Left renal pelvis (tissue), 4 donors: ENCODE data around the gene GIT2. TPM values are rescaled to one million over a fixed set of nuclear protein-coding genes. Genes with fewer than 3 reads are reported as not detected.
"Not testable (repeated sequence)": the region's sequence is repeated elsewhere in the genome, so short reads cannot be mapped to it uniquely, and the experiment has no call there.

Experiments used
- DNase-seq, 4 donors: peaks; one replicate each; pipeline ENCODE4 v3.0.0-alpha.2; 2013; ENCODE audit warnings: low read depth in 4 of 4, low spot score in 3 of 4
- polyA plus RNA-seq, 4 donors: library from polyadenylated mRNA; unstranded; fragments of 120-200 nt; gene quantifications; one replicate each; pipeline ENCODE4 v1.2.1, GENCODE V29; 2013; ENCODE audit not compliant: insufficient read length in 4 of 4

The GIT2 gene
- polyA plus RNA-seq, 4 donors: 35.2 to 48.1 (median 40.1) TPM

DNA sequence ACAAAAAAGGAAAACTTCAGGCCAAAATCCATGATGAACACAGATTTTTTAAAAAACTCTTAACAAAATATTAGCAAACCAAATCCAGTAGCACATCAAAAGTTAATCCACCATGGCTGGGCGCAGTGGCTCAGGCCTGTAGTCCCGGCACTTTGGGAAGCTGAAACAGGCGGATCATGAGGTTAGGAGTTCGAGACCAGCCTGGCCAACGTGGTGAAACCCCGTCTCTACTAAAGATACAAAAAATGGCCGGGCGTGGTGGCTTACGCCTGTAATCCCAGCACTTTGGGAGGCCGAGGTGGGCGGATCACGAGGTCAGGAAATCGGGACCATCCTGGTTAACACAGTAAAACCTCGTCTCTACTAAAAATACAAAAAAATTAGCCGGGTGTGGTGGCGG, 9.9 kb downstream of the GIT2 start:
- DNase-seq: not testable (repeated sequence)

DNA sequence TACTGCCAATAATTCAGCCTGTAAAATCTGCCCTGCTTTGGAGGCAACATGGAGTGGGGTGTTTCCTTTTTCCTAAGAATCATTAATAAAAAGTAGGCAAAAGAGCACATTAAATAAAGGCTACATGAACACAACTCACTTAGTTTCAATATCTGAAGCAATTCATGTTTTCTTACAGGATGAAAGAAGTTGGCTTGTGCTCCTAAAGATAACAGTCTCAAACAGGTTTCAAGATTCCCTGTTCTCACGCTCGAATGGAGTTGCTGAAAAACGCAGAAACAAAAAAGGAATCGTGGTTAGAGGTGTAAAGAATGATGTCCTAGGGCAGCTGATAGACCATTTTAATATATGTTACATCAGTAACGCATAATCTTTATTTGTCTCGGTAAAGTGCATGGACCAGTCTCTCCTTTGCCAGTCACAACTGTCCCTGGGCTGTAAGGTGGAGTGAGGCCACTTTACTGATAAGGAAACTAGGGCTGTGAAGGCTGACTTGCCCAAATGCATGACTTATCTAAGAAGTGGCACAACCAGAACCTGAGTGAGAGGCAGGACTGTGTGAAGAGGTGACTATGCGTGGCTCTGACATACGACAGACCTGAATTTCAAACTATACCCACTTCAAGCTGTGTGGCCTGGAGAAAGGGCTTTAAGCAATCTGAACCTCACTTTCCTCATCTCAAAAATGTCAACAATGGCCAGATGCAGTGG, 12.6 kb downstream of the GIT2 start:
- no peak for DNase-seq

DNA sequence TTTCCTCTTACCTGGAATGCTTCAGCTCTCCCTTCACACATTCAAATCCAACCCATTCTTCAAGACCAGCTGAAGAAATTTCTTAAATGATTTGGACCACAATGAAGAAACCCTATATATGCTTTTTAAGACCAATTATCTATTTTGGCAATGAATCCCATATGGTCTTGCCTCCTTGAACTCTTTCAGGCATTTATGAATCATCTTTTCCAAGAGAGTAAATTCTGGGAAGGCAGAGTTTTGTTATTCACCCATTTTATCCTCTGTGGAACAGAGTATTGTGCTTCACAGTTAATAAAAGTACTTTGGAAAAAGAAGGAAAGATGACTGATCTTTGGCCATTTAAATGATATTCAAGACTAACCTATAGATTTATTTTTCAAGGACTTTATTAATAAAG, 14.0 kb downstream of the GIT2 start:
- no peak for DNase-seq

DNA sequence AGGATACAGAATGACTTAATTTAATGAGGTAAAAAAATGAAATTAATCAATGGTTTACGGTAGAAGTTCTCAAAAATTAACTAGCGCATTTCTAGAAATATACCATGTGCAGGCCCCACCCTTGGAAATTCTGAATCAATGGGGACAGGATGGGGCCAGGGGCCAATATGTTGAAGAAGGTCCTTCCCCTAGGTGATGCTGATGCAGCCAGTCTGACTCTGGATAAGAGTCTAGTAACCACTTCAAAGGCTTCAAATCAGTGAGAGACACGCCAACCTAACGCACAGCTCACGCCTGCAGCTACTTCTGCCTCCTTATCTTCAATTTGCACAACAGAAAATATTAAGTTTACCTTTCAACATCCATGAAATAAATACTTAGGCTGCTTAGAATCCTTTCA, 14.9 kb downstream of the GIT2 start:
- no peak for DNase-seq

DNA sequence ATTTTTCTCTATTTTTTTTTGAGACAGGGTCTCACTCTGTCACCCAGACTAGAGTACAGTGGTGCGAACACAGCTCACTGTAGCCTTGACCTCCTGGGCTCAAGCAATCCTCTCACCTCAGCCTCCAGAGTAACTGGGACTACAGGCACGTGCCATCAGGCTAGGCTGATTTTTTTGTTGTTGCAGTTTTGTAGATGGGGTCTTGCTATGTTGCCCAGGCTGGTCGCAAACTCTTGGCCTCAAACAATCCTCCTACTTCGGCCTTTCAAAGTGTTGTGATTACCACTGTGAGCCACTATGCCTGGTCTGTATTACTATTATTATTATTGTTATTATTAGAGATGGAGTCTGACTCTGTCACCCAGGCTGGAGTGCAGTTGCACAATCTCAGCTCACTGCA, 23.3 kb downstream of the GIT2 start:
- no peak for DNase-seq

DNA sequence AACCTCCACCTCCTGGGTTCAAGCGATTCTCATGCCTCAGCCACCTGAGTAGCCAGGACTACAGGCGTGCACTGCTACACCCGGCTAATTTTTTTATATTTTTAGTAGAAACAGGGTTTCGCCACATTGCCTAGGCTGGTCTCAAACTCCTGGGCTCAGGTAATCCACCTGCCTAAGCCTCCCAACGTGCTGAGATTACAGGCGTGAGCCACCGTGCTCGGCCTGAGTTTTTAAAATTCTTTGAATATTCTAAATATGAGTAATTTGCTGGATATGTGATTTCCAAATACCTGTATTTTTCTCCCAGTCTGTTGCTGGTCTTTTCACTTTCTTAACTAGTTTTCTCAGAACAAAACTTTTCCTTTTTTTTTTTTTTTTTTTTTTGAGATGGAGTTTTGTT, 27.4 kb downstream of the GIT2 start:
- DNase-seq: no peak

DNA sequence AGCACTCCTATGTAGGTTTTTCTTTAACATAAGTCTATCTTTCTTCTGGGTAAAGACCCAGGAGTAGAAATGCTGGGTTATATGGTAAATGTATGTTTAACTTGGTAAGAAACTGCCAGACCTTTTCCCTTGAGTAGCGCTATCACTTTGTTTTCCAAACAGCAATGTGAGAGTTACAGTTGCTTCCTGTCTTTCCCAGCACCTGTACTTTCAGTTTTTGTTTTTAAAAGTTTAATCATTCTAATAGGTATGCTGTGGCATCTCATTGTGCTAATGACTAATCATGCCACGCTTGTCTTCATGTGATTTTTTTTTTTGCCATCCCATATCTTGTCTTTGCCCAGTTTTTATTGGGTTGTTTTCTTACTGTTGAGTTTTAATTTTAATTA, 28.1 kb downstream of the GIT2 start:
- no peak for DNase-seq

DNA sequence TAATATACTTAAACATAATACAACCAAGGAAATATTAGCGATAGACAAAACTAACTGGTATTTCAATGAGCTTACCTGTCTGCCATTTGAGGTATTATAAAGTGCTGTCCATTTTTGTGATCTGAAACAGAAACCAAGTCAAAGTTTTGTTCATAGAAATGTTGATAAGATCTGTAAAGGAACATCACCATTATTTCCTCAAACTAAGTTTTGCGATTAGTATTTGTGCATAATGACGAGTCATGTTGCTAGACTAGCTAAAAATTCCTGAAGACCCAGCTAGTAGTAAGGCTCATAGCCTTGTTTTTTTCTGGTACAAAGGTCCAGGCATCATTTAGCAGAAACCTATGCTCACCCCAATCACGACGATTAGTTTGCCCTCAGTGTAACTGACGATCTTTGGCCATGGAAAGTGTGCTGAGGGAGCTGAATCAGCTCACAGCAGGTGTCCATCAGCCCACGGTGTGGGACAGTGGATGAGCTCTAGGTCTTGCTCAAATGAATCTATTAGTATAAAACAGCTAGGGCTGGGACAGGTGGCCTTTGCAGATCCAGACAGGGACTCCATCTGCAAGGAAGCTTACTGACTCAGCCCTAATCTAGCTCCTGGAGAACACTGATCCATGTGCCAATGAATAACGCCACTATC, 28.7 kb downstream of the GIT2 start:
- DNase-seq: no peak

DNA sequence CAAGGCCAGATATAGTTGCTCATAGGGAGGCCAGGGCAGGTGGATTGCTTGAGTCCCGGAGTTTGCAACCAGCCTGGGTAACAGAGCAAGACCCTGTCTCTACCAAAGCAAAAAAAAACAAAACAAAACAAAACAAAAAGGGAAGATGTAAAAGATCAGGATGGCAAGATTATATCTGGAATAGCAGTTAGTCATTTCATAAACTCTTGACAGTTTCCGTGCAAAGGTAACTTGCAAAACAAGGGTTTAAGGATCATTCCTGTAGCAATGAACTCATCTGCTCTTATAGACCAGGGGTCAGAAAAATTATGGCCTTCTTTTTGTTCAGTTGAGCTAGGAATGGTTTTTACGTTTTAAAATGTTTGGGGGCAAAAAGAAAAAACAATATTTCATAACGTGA, 29.6 kb downstream of the GIT2 start:
- DNase-seq: no peak

DNA sequence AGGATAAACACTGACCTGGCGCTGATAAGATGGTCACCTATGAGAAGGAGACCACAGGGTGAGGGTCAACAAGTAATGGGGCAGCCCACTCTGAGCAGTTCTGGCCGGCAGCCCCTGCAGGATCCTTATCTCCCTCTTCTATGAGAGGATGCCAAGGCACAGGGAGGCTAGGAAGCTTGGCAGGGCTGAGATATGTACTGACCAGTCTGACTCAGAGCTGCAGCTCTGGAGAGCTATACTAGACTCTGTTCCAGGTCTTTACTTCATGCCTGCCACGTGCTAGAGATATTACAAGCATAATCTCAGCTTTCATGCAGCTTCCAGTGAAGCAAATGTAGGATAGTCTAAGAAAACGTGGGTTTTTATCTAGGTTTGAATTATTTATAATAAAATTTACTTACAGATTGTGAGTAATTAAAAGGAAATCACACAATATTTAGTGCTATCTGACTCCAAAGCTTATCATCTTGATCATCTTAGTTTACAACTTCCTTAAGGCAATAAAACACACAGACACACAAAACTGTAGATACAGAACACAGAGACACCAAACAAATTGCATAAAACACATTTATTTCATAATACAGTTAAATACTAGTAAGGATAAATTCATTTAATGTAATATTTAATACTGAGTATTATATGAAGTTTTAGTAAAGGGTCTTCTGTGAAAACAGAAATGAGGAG, 32.3 kb downstream of the GIT2 start:
- DNase-seq: no peak

DNA sequence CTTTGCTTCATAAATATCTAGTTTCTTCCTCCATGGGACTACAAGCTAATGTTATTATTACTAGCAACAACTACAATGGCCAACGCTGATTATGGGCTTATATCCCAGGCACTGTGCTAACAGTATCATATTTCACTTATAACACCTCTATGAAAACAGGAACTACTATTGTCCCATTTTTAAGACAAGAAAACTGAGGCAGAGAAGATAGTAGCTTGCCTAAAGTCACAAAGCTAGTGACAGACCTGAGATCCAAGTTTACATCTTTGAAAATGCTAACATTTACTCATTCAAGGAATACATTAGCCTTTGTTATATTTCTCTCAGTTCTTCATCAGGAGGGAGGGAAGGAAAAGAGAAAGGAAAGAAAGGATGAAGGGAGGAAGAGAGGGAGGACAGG, 32.8 kb downstream of the GIT2 start:
- no peak for DNase-seq

DNA sequence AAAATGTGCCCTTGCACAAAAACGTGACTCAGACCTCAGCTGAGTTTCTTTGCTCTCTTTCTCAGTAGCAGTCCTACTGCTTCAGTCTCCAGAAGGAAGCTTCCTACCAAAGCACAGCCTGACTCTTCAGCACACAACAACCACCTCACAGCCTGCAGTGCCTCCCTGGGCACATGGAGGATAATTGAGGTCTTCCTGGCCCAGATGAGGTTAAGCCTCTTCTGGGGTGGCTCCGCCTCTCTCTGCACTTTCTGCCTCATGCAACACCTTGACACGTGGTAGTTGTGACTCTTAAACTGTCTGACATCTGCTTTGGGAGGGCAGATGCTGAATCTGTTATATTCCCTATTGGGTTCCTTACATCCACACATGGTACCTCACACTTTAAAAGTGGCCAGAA, 33.8 kb downstream of the GIT2 start:
- DNase-seq: no peak

DNA sequence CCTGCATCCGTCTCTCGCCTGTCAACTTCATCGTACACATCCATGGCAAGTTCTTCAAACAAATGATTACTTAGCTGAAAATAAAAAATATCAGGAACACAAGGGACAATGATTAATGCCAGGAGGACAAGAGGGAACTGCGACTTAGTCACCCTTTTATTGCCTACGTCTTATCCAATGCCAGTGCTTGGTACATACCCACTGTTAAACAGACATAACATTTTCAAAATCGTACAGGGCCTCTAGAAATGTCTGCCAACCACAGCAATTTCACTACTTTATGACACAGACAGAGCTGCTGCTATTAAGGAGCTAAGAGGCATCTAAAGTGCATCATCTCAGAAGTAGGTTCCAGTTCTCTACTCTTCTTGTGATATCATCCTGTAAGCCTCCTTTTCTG, 34.6 kb downstream of the GIT2 start:
- DNase-seq: no peak

DNA sequence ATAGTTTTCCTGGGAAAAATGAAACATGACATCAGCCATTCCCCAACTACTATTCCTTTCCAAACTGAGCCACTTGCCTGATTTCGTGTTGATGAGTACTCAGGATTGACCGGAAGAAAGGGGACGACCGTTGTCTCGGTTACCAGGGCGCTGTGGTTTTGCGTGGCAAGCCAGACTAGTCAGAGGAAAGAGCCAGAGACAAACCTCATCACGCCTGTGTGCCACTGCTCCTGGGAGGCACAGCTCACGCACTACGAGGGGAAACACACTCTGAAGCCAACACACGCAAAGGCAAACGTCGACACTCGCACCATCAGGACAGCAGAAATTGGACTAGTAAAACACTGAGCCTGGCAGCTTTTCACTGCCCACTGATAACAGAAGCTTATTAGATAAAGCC, 35.0 kb downstream of the GIT2 start:
- DNase-seq: no peak

DNA sequence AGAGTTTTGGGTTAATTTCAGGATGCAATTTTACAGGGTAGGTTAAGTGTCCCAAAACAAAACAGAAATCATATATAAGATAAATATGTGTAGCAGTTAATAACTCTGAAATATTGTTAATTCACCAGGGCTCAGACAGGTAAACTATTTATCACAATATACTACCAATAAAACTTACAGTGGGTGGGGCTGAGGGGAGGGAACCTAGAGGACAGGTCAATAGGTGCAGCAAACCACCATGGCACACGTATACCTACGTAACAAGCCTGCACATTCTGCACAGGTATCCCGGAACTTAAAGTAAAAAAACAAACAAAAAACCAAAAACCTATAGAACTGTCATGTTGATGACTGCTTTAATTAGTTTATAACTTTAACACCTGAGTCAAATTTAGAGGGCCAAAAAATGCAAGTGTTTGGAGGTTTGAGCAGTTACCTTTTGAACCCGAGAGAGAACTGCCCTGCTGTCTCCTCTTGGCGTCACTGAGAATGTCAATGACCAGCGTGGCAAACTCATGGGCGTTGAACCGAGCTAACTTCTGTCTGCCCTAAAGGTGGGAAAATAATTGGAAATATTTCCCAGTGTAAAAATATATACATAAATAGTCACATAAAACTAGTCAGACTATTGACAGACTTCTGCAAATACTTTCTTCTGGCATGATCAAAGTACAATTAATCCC, 36.6 kb downstream of the GIT2 start:
- DNase-seq: no peak

DNA sequence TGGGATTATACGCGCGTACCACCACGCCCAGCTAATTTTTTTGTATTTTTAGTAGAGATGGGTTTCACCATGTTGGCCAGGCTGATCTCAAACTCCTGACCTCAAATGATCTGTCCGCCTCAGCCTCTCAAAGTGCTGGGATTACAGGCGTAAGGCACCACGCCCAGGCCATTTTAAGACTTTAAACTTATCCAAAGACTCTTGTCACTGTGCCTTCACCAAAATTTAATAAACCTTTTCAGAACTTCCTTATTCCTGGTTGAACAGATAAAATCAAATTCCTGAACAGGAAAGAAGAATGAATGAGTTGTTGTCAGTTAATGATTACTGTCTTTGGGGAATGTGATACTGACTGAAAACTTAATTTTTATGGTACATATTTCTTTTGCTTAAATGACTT, 37.8 kb downstream of the GIT2 start:
- no peak for DNase-seq

DNA sequence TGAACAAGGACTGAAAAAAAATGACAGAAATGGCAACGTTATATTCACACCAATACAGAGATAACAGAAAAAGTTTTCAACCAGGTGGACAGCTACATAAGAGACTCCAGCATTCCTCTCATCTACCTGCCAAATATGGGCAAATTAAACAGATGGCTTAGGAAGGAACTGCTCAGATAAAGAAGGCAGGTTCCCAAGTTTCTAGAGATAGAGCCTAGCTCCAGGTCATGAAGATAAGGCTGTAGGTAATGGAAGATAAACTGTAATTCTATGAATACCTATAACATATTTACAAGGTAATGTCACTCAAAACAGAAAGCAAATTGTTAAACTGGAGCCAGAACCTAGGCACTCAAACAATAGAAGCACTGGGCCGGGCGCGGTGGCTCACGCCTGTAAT, 42.5 kb downstream of the GIT2 start:
- DNase-seq: no peak

DNA sequence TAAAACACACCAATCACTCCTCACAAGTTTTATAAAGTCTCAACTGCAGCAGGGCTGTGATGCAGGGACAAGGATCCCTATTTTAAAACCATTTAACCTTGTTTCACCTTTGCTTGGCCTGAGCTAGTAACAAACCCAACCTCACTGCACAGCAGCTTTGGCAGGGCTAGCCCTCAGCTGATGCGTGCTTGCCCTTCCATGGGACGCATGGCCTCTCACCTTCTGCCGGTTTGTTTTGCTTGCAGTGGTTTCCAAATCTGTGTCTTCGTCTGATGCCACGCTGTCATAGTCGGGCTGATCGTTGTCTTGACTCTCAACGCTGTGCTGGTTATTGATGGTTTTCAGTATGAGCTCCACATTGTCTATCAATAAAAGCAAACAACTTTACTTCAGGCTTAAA, 43.3 kb downstream of the GIT2 start:
- no peak for DNase-seq

DNA sequence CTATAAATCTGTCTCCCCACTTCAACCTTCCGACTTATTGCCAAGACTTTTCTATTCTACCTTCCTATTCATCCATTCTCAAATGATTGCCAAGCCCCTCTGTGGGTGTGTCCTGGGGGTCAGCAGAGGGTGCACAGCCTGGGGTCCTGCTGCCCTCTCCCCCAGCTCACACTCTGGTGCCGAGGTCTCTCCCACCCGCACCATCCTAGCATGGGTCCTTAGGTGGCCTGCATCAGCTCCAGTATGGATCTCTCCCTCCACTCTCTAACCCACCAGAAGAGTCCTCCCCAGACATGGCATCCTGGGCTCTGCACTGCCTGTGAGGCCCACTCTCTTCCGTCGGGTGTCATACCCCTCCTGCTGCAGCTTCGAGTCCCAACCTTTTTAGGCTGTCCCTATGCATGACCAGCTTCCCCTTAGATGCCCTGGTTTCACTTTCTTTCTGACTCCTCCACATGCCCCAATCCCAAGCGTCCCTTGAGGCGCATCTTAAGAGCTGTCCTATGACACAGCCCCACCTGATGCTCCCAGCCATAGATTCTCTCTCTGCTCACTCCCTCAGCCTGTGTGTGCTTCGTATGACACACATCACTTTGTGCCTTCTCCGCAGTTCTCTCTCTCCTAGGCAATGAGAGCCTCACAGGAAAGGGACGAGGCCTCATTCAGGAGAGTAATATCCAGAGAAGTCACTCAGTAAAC, 43.9 kb downstream of the GIT2 start:
- DNase-seq: no peak

DNA sequence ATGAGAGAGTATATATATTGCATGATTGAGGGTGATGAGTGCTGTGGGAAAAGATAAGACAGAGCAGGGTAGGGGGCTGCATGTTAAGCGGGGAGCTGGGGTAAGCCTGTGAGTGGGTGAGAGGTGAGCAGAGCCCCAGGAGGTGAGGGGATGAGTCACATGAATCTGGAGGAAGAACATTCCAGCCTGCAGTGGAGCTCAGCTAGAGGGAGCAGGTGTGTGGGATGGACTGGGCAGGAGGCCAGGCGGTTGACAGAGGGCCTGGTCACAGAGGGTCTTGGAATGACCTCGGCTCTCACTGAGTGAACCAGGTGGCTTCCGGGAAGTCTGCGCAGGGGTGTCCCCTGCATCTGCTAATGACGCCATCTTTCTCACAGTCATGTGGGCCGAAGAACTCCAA, 44.4 kb downstream of the GIT2 start:
- DNase-seq: no peak

DNA sequence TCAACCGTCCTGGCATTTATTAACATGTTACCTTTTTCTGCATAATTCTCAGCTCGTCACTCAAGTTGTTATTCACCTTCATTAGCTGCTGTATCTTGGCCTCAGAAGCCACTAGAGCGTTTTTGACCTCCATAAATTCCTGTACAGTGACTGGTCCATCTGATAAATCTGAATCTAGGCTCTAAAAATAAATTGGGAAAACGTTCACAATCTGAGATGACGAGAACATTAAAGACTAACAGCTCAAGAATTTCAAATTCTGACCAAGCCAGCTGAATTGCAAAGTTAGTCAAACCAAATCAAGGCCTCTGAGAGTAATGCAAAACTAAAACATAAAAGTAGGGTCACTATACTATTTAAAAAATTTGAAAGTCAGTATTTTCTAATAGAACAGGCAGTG, 45.0 kb downstream of the GIT2 start:
- DNase-seq: no peak
